ENCODE data around the gene TNFRSF12A. TPM values are rescaled to one million over a fixed set of nuclear protein-coding genes. Genes with fewer than 3 reads are reported as not detected.

TNFRSF12A gene
- total and polyA plus RNA-seq, 2 of the 13 experiments (the other 11 are each of a cell fraction or from before 2014, with no cell fraction given), result 61.9 to 66.0 TPM

DNA sequence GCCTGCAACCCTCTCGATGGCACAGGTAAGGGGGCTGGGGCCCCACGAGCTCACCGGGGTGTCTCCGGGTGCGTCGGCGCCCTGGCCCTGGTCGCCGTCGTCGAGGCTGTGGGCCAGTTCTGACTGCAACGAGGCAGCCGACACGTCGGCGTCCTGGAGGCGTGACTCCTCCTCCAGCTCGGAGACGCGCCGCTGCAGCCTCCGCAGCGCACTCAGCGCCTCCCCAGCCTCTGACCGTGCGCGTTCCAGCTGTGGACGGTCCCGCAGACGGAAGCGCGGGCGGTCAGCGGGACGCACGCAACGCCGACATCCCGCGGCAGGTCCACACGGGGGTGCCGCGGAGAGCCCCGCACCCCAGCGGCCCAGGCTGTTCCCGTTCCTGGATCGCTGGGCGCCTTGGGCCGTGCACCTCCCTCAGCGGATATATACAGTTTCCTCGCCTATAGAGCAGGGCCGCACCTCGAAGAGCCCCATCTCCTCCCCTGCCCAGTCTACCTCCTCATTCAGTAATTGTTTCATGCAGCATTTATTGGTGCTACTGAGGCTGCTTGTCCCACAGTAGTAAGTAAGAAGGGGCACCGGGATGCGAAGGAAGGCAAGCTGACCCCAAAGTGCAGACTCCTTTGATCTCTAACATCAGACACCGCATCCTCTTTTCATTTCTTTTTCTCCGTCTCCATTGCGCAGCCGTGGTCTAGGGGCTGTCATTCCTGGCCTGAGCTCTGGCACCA is 9.5 kb downstream of the TNFRSF12A start (continued):
- TF ChIP-seq, protein P1, sequence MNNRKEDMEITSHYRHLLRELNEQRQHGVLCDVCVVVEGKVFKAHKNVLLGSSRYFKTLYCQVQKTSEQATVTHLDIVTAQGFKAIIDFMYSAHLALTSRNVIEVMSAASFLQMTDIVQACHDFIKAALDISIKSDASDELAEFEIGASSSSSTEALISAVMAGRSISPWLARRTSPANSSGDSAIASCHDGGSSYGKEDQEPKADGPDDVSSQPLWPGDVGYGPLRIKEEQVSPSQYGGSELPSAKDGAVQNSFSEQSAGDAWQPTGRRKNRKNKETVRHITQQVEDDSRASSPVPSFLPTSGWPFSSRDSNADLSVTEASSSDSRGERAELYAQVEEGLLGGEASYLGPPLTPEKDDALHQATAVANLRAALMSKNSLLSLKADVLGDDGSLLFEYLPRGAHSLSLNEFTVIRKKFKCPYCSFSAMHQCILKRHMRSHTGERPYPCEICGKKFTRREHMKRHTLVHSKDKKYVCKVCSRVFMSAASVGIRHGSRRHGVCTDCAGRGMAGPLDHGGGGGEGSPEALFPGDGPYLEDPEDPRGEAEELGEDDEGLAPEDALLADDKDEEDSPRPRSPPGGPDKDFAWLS (CRISPR knock-in tag; IDR thresholded peaks at IDR 0.05; ENCODE audit: borderline replicate concordance), result no peak
- TF ChIP-seq, protein P2, sequence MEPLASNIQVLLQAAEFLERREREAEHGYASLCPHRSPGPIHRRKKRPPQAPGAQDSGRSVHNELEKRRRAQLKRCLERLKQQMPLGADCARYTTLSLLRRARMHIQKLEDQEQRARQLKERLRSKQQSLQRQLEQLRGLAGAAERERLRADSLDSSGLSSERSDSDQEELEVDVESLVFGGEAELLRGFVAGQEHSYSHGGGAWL (CRISPR knock-in tag; IDR thresholded peaks at IDR 0.05), result 0 out of 2 replicates have a peak, but pooled peaks have one; percentile 15
- TF ChIP-seq MXD4 (CRISPR knock-in tag; IDR thresholded peaks at IDR 0.05) (no peak), ZMYM4 (CRISPR knock-in tag; IDR thresholded peaks at IDR 0.05) (no peak), ZBTB38 (CRISPR knock-in tag; IDR thresholded peaks at IDR 0.05) (0 out of 2 replicates have a peak, but pooled peaks have one; percentile 37), HNRNPLL (IDR thresholded peaks at IDR 0.05; ENCODE audit: low read depth, low read length, poor library complexity, severe bottlenecking) (peak; percentile 66), ZNF850 (CRISPR knock-in tag; conservative IDR thresholded peaks at IDR 0.05) (no peak), ZFP36L1 (CRISPR knock-in tag; IDR thresholded peaks at IDR 0.05) (no peak), ZNF44 (CRISPR knock-in tag; IDR thresholded peaks at IDR 0.05) (no peak), MAZ (IDR thresholded peaks at IDR 0.05; ENCODE audit: borderline replicate concordance, low read depth, low read length) (no peak), MAZ (CRISPR knock-in tag; IDR thresholded peaks at IDR 0.05; ENCODE audit: low read depth) (0 out of 2 replicates have a peak, but pooled peaks have one; percentile 23)
- TF ChIP-seq, protein P3, sequence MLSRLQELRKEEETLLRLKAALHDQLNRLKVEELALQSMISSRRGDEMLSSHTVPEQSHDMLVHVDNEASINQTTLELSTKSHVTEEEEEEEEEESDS (CRISPR knock-in tag; IDR thresholded peaks at IDR 0.05; ENCODE audit: borderline replicate concordance), result no peak
- TF ChIP-seq, protein P4, sequence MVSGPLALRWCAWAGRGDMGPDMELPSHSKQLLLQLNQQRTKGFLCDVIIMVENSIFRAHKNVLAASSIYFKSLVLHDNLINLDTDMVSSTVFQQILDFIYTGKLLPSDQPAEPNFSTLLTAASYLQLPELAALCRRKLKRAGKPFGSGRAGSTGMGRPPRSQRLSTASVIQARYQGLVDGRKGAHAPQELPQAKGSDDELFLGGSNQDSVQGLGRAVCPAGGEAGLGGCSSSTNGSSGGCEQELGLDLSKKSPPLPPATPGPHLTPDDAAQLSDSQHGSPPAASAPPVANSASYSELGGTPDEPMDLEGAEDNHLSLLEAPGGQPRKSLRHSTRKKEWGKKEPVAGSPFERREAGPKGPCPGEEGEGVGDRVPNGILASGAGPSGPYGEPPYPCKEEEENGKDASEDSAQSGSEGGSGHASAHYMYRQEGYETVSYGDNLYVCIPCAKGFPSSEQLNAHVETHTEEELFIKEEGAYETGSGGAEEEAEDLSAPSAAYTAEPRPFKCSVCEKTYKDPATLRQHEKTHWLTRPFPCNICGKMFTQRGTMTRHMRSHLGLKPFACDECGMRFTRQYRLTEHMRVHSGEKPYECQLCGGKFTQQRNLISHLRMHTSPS (CRISPR knock-in tag; IDR thresholded peaks at IDR 0.05; ENCODE audit: low read depth), result no peak
- TF ChIP-seq, protein P5, sequence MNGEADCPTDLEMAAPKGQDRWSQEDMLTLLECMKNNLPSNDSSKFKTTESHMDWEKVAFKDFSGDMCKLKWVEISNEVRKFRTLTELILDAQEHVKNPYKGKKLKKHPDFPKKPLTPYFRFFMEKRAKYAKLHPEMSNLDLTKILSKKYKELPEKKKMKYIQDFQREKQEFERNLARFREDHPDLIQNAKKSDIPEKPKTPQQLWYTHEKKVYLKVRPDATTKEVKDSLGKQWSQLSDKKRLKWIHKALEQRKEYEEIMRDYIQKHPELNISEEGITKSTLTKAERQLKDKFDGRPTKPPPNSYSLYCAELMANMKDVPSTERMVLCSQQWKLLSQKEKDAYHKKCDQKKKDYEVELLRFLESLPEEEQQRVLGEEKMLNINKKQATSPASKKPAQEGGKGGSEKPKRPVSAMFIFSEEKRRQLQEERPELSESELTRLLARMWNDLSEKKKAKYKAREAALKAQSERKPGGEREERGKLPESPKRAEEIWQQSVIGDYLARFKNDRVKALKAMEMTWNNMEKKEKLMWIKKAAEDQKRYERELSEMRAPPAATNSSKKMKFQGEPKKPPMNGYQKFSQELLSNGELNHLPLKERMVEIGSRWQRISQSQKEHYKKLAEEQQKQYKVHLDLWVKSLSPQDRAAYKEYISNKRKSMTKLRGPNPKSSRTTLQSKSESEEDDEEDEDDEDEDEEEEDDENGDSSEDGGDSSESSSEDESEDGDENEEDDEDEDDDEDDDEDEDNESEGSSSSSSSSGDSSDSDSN (CRISPR knock-in tag; IDR thresholded peaks at IDR 0.05), result no peak
- TF ChIP-seq, protein P6, sequence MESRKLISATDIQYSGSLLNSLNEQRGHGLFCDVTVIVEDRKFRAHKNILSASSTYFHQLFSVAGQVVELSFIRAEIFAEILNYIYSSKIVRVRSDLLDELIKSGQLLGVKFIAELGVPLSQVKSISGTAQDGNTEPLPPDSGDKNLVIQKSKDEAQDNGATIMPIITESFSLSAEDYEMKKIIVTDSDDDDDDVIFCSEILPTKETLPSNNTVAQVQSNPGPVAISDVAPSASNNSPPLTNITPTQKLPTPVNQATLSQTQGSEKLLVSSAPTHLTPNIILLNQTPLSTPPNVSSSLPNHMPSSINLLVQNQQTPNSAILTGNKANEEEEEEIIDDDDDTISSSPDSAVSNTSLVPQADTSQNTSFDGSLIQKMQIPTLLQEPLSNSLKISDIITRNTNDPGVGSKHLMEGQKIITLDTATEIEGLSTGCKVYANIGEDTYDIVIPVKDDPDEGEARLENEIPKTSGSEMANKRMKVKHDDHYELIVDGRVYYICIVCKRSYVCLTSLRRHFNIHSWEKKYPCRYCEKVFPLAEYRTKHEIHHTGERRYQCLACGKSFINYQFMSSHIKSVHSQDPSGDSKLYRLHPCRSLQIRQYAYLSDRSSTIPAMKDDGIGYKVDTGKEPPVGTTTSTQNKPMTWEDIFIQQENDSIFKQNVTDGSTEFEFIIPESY (CRISPR knock-in tag; IDR thresholded peaks at IDR 0.05), result no peak
- TF ChIP-seq, protein P7, sequence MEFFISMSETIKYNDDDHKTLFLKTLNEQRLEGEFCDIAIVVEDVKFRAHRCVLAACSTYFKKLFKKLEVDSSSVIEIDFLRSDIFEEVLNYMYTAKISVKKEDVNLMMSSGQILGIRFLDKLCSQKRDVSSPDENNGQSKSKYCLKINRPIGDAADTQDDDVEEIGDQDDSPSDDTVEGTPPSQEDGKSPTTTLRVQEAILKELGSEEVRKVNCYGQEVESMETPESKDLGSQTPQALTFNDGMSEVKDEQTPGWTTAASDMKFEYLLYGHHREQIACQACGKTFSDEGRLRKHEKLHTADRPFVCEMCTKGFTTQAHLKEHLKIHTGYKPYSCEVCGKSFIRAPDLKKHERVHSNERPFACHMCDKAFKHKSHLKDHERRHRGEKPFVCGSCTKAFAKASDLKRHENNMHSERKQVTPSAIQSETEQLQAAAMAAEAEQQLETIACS (CRISPR knock-in tag; IDR thresholded peaks at IDR 0.05), result peak; percentile 56; the same call in 1 of the 2 replicates
- TF ChIP-seq, protein P8, sequence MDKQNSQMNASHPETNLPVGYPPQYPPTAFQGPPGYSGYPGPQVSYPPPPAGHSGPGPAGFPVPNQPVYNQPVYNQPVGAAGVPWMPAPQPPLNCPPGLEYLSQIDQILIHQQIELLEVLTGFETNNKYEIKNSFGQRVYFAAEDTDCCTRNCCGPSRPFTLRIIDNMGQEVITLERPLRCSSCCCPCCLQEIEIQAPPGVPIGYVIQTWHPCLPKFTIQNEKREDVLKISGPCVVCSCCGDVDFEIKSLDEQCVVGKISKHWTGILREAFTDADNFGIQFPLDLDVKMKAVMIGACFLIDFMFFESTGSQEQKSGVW (CRISPR knock-in tag; IDR thresholded peaks at IDR 0.05; ENCODE audit: borderline replicate concordance), result no peak

Data from HepG2 (cell line).